ENCODE data around the gene MRPS30. TPM values are rescaled to one million over a fixed set of nuclear protein-coding genes. Genes with fewer than 3 reads are reported as not detected.
"Not testable (repeated sequence)": the region's sequence is repeated elsewhere in the genome, so short reads cannot be mapped to it uniquely, and the experiment has no call there.

Gene MRPS30
- total RNA-seq, result 185 TPM

- DNase-seq, result peak; percentile 96
Observed at GRCh38 chr5:44808435-44809214, at the start of gene MRPS30. Gene MRPS30, plus strand, starts transcription at chr5:44808947. Its CDS starts 16 bp downstream, at chr5:44808963.

GRCh38 chr5:44769200-44769876 is 39.4 kb upstream of the MRPS30 start:
- DNase-seq, result no peak

GRCh38 chr5:44769877-44770209 is 38.9 kb upstream of the MRPS30 start:
- no peak for DNase-seq

- DNase-seq, result no peak
Observed at GRCh38 chr5:44770780-44771717, 37.7 kb upstream of the MRPS30 start.

GRCh38 chr5:44772397-44772796 is 36.4 kb upstream of the MRPS30 start:
- not testable (repeated sequence) for DNase-seq

GRCh38 chr5:44774279-44774880 is 34.4 kb upstream of the MRPS30 start:
- DNase-seq, result no peak

- no peak for DNase-seq
Observed at GRCh38 chr5:44779167-44779566, 29.6 kb upstream of the MRPS30 start.

- DNase-seq, result no peak
Observed at GRCh38 chr5:44783634-44784315, 25.0 kb upstream of the MRPS30 start.

- DNase-seq, result no peak
Observed at GRCh38 chr5:44787731-44788130, 21.0 kb upstream of the MRPS30 start.

- DNase-seq, result not testable (repeated sequence)
Observed at GRCh38 chr5:44789372-44789995, 19.3 kb upstream of the MRPS30 start.

- DNase-seq, result not testable (repeated sequence)
Observed at GRCh38 chr5:44792031-44792673, 16.6 kb upstream of the MRPS30 start.

GRCh38 chr5:44794371-44794770 is 14.4 kb upstream of the MRPS30 start:
- DNase-seq, result no peak

GRCh38 chr5:44795496-44795895 is 13.3 kb upstream of the MRPS30 start:
- DNase-seq, result no peak

- no peak for DNase-seq
Observed at GRCh38 chr5:44797841-44798240, 10.9 kb upstream of the MRPS30 start.

GRCh38 chr5:44801992-44802391 is 6.8 kb upstream of the MRPS30 start:
- no peak for DNase-seq

GRCh38 chr5:44806608-44807007 is 2.1 kb upstream of the MRPS30 start:
- no peak for DNase-seq

- DNase-seq, result no peak
Observed at GRCh38 chr5:44807269-44807668, 1.5 kb upstream of the MRPS30 start.

- peak; percentile 52 for DNase-seq
Observed at GRCh38 chr5:44809215-44809955, 638 bp downstream of the MRPS30 start.

- no peak for DNase-seq
Observed at GRCh38 chr5:44809956-44810420, 1.2 kb downstream of the MRPS30 start.

- DNase-seq, result no peak
Observed at GRCh38 chr5:44814761-44815160, 6.0 kb downstream of the MRPS30 start.

All from occipital lobe (tissue), 2 donors.